Spleen (tissue), 11 donors: ENCODE measurements around the gene ISOC1. TPM values are rescaled to one million over a fixed set of nuclear protein-coding genes. Genes with fewer than 3 reads are reported as not detected.

Experiments
- DNase-seq: peaks from one replicate; pipeline ENCODE4 v3.0.0-alpha.2; 2020
- H3K27ac ChIP-seq, 8 donors: fragments of 200-600 bp; sonication (generic) in 7 of 8; 1 replicate in 4 of 8; 2 replicates in 4 of 8; pipeline versions ENCODE4 v1.5.0 to v1.8.0; 2016 to 2021; ENCODE audit warnings: inconsistent platforms in 4 of 8, mild to moderate bottlenecking in 4 of 8, moderate library complexity in 1 of 8
- H3K27me3 ChIP-seq, 7 donors: fragments of 200-600 bp; sonication (generic) in 6 of 7; replicated peaks in 1 of 7; 1 replicate in 4 of 7; 2 replicates in 3 of 7; pipeline versions ENCODE4 v1.5.0 to v1.8.0; 2016 to 2021; ENCODE audit warnings: inconsistent platforms in 3 of 7, mild to moderate bottlenecking in 1 of 7
- H3K36me3 ChIP-seq, 6 donors: fragments of 200-600 bp; sonication (generic) in 5 of 6; 1 replicate in 4 of 6; 2 replicates in 2 of 6; pipeline versions ENCODE4 v1.5.0 to v1.8.0; 2016 to 2021; ENCODE audit warnings: inconsistent platforms in 2 of 6
- H3K4me1 ChIP-seq, 6 donors: fragments of 200-600 bp; sonication (generic) in 5 of 6; 1 replicate in 3 of 6; 2 replicates in 3 of 6; pipeline versions ENCODE4 v1.5.0 to v1.8.0; 2016 to 2021; ENCODE audit warnings: inconsistent platforms in 3 of 6
- H3K4me3 ChIP-seq, 8 donors: fragments of 200-600 bp; sonication (generic) in 7 of 8; 1 replicate in 4 of 8; 2 replicates in 4 of 8; pipeline versions ENCODE4 v1.5.0 to v1.8.0; 2016 to 2021; ENCODE audit warnings: inconsistent platforms in 4 of 8, mild to moderate bottlenecking in 4 of 8, moderate library complexity in 2 of 8
- H3K9me3 ChIP-seq, 8 donors: fragments of 200-600 bp; sonication (generic) in 7 of 8; 1 replicate in 4 of 8; 2 replicates in 4 of 8; pipeline versions ENCODE4 v1.5.0 to v1.8.0; 2016 to 2021; ENCODE audit warnings: inconsistent platforms in 4 of 8
- POLR2A ChIP-seq, 3 donors: fragments of 450-650 bp; IDR thresholded peaks; one replicate each; pipeline ENCODE4 v1.5.1; 2017; ENCODE audit warnings: antibody characterized with exemption in 3 of 3, mild to moderate bottlenecking in 1 of 3
- POLR2AphosphoS5 ChIP-seq, 3 donors: sonication (generic); formaldehyde crosslinking; IDR thresholded peaks; one replicate each; pipeline ENCODE4 v1.5.1; 2017; ENCODE audit warnings: antibody characterized with exemption in 3 of 3
- WGBS, 5 donors: extraction: QIAGEN DNeasy Blood & Tissue Kit in 3 of 5; methylation state at CpG; one replicate each; pipeline versions ENCODE4 v1.1.5 to v1.1.7; 2013 to 2018; 5-methylcytosine and 5-hydroxymethylcytosine counted together
- intact Hi-C: fragments of 100-400 bp; cut with DNase I; formaldehyde crosslinking; loops from one replicate; pipeline ENCODE4 v1.15.0; 2023; ENCODE audit warnings: low total_unique reads
- polyA plus RNA-seq, 3 donors: library from polyadenylated mRNA; stranded (reverse); fragments of 200-250 nt; gene quantifications; one replicate each; pipeline ENCODE4 v1.2.1, GENCODE V29; 2013
- total RNA-seq, 7 donors: library from RNA; depleted of rRNA in 3 of 7; stranded (reverse); fragments of >200 nt in 3 of 7; fragmentation: NEBNext Ultra II Directional in 4 of 7; extraction: Animal tissue kit (Norgen Biotek cat#: 25700) in 4 of 7; gene quantifications; one replicate each; pipeline versions ENCODE4 v1.1.0 to v1.2.1, GENCODE V29; 2016 to 2021
- TF ChIP-seq, protein P1 (sequence below), 11 experiments: fragments of 200-600 bp in 7 of 11; fragments of 450-650 bp in 4 of 11; sonication (generic) in 4 of 11; IDR thresholded peaks in 8 of 11; conservative IDR thresholded peaks in 3 of 11; 1 replicate in 7 of 11; 2 replicates in 4 of 11; pipeline versions ENCODE4 v1.4.0 to v1.8.0; 2016 to 2021; ENCODE audit warnings: antibody characterized with exemption in 11 of 11, inconsistent platforms in 4 of 11, mild to moderate bottlenecking in 1 of 11
- donor health status: healthy with polysubstance abuse.
- donor health status: DM: no; HTN: no; CAD: no; lungs with moderate emphysema.
- donor health status: DM: no; HTN: no; CAD: no.
- donor health status: Bipolar disorder and iron deficiency.
- donor health status: healthy.
- donor health status: DM: no; HTN: no; CAD: no.
- donor health status: DM: yes; HTN: yes; CAD: no.

ISOC1 gene
- total and polyA plus RNA-seq, 10 donors: 7.2 to 22.9 (median 12.4) TPM

DNA sequence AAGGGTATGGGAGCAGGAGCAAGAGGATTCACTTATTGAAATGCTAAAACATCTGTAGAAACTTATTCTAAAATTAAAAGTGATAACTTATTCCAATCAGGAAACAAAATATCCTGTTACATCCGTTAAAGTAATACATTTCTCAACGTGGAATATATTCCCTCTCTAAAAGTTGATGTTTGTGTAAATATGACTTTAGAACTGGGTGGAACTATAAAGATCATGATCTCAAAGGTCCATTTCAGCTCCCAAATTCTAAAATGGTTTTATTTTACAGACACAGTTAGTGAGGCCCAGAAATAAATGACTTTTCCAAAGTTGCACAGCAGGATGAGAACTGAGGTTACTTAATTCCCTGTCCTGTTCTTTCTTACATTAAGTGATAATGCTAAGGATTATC lies 21.1 kb downstream of the ISOC1 start:
- H3K4me1 ChIP-seq: no peaks in the 10 kb centered on the region
- H3K36me3 ChIP-seq: peaks cover 0 to 35% (median 5%) of the 10 kb centered on the region in 6 donors
- no peak overlapping the region for H3K27ac ChIP-seq
- H3K27me3 ChIP-seq: no peaks in the 10 kb centered on the region
- 69 to 81% (median 72%) methylated on average over 2 of the region's 2 CpGs for WGBS, 5 donors
- intact Hi-C loops: no loop called here
- H3K9me3 ChIP-seq: no peaks in the 10 kb centered on the region
- TF ChIP-seq, protein P1, sequence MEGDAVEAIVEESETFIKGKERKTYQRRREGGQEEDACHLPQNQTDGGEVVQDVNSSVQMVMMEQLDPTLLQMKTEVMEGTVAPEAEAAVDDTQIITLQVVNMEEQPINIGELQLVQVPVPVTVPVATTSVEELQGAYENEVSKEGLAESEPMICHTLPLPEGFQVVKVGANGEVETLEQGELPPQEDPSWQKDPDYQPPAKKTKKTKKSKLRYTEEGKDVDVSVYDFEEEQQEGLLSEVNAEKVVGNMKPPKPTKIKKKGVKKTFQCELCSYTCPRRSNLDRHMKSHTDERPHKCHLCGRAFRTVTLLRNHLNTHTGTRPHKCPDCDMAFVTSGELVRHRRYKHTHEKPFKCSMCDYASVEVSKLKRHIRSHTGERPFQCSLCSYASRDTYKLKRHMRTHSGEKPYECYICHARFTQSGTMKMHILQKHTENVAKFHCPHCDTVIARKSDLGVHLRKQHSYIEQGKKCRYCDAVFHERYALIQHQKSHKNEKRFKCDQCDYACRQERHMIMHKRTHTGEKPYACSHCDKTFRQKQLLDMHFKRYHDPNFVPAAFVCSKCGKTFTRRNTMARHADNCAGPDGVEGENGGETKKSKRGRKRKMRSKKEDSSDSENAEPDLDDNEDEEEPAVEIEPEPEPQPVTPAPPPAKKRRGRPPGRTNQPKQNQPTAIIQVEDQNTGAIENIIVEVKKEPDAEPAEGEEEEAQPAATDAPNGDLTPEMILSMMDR (IDR thresholded peaks at IDR 0.05 in 8 of 11, conservative IDR thresholded peaks at IDR 0.05 in 3 of 11): no peak
- TF ChIP-seq POLR2A (IDR thresholded peaks at IDR 0.05) (no peak), POLR2AphosphoS5 (IDR thresholded peaks at IDR 0.05) (no peak)
- DNase-seq: no peak
- H3K4me3 ChIP-seq: no peak overlapping the region

DNA sequence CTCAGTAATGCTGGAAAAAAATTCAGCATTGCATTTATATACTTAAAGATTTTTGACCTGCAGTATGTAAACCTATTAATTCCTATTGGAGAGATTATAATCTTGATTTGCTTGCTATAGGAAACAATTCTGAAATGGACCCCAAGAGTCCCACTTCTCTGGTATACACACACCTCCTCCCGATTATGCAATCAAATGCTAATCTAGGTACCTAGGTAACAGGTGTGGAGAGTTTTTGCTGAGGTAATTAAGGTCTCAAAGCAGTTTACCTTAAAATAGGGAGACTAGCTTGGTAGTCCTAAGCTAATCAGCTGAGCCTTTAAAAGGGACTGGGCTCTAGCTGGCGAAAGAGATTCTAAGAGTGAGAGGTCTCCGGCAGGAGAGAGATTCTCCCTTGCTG lies 22.2 kb downstream of the ISOC1 start:
- Histone ChIP-seq H3K9me3 (no peaks in the 10 kb centered on the region), H3K27ac (no peak overlapping the region), H3K4me3 (no peak overlapping the region), H3K27me3 (no peaks in the 10 kb centered on the region), H3K4me1 (no peaks in the 10 kb centered on the region), H3K36me3 (peaks cover 0 to 29% (median 5%) of the 10 kb centered on the region in 6 donors)
- no peak for TF ChIP-seq POLR2AphosphoS5 (IDR thresholded peaks at IDR 0.05)
- TF ChIP-seq POLR2A (IDR thresholded peaks at IDR 0.05): no peak
- TF ChIP-seq, protein P1 (IDR thresholded peaks at IDR 0.05 in 8 of 11, conservative IDR thresholded peaks at IDR 0.05 in 3 of 11): no peak
- WGBS, 5 donors: 95 to 99% (median 98%) methylated on average over 3 of the region's 3 CpGs
- DNase-seq: no peak
- intact Hi-C loops: no loop called here

DNA sequence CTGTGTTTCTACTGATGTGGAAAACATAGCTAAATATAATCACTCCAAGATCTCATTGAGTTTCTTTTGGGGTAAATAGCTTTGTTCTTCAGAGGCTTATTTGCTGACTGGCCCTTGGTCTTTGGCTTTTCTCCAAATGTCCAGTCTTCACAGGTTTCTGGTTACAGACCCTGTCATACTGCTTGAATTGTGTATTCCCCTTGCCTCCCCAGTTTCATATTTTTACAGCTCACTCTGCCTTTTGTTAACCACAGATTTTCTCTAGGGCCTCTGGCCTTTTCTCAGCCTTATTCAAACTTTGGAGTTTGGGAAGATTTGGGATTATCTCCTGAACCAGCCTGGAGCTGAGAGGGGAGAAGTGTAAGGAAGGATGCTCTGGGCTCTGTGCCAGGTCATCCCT lies 23.9 kb downstream of the ISOC1 start:
- Histone ChIP-seq H3K4me3 (no peak overlapping the region), H3K27ac (no peak overlapping the region), H3K4me1 (no peaks in the 10 kb centered on the region), H3K27me3 (no peaks in the 10 kb centered on the region), H3K36me3 (peaks cover 0 to 14% (median 0%) of the 10 kb centered on the region in 6 donors), H3K9me3 (no peaks in the 10 kb centered on the region)
- no peak for DNase-seq
- intact Hi-C loops: no loop called here
- TF ChIP-seq, protein P1 (IDR thresholded peaks at IDR 0.05 in 8 of 11, conservative IDR thresholded peaks at IDR 0.05 in 3 of 11): no peak
- TF ChIP-seq POLR2A (IDR thresholded peaks at IDR 0.05) (no peak), POLR2AphosphoS5 (IDR thresholded peaks at IDR 0.05) (no peak)

DNA sequence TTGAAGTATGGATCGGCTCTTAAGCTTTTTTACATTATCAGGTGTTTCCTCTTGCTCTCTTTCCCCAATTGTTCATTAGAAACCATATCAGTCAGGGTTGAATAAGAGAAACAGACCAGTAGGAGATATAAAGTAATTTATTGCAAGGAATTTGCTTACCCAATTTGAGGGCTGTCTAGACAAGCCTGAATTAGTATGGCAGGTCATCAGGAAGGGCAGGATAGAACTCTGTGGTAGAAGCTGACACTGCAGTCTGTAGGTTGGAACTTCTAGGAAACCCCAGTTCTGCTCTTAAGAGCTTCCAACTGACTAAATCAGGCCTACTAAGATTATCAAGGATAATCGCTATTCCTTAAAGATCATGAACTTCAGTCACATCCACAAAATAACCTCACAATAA lies 24.3 kb downstream of the ISOC1 start:
- WGBS, 5 donors: 83 to 90% (median 88%) methylated on average over 2 of the region's 2 CpGs
- Histone ChIP-seq H3K27ac (no peak overlapping the region), H3K4me3 (no peak overlapping the region), H3K36me3 (peaks cover 0 to 10% (median 0%) of the 10 kb centered on the region in 6 donors), H3K27me3 (no peaks in the 10 kb centered on the region), H3K4me1 (no peaks in the 10 kb centered on the region), H3K9me3 (no peaks in the 10 kb centered on the region)
- intact Hi-C loops: no loop called here
- no peak for DNase-seq
- TF ChIP-seq, protein P1 (IDR thresholded peaks at IDR 0.05 in 8 of 11, conservative IDR thresholded peaks at IDR 0.05 in 3 of 11): no peak
- TF ChIP-seq POLR2AphosphoS5 (IDR thresholded peaks at IDR 0.05) (no peak), POLR2A (IDR thresholded peaks at IDR 0.05) (no peak)
